ENCODE results near the gene XRCC6. TPM values are rescaled to one million over a fixed set of nuclear protein-coding genes. Genes with fewer than 3 reads are reported as not detected.

XRCC6 gene
- total and polyA plus RNA-seq, 9 of the 15 experiments (the other 6 are each of a cell fraction or from before 2014, with no cell fraction given) = 151 to 440 (median 318) TPM

GRCh38 chr22:41650229-41650628 is 29.1 kb downstream of the XRCC6 start:
- no peak overlapping the region for H3K4me2 ChIP-seq (ENCODE audit: insufficient read depth, low read length)
- H3K4me3 ChIP-seq = no peak overlapping the region
- H3K79me2 ChIP-seq (ENCODE audit: control insufficient read depth, insufficient read depth, low read length) = peaks cover 3% of the 10 kb centered on the region; the same call in 2 of the 3 replicates
- H3K36me3 ChIP-seq (ENCODE audit: control insufficient read depth, insufficient read depth, low read length) = peaks cover 84% of the 10 kb centered on the region
- no peak overlapping the region for H2AFZ ChIP-seq (ENCODE audit: low read depth, low read length)
- WGBS (ENCODE audit: insufficient coverage, low coverage, missing lambda C conversion rate) = 100% methylated on average over 1 of the region's 1 CpG
- DNase-seq (ENCODE audit: extremely low read depth in 1 of 4, low spot score in 3 of 4) = no peak
- H3K27me3 ChIP-seq (ENCODE audit: control insufficient read depth in 2 of 2, insufficient read depth in 2 of 2, low read length in 2 of 2) = no peaks in the 10 kb centered on the region
- no peak for ATAC-seq
- intact Hi-C loops (cut with micrococcal nuclease) (no loop called here), in situ Hi-C loops (cut with MboI) (no loop called here)
- TF ChIP-seq TAF15 (IDR thresholded peaks at IDR 0.05; ENCODE audit: low read depth, low read length) (no peak), ATF4 (CRISPR knock-in tag; IDR thresholded peaks at IDR 0.05) (no peak), ATF1 (CRISPR knock-in tag; IDR thresholded peaks at IDR 0.05) (no peak), ATF1 (tag; IDR thresholded peaks at IDR 0.05) (no peak), ZFX (CRISPR knock-in tag; IDR thresholded peaks at IDR 0.05) (no peak), CBX3 (IDR thresholded peaks at IDR 0.05; ENCODE audit: borderline replicate concordance in 1 of 2, low read length in 2 of 2) (no peak), NBN (IDR thresholded peaks at IDR 0.05; ENCODE audit: low read depth) (no peak), YY1 (IDR thresholded peaks at IDR 0.05; ENCODE audit: borderline replicate concordance in 1 of 3, control insufficient read depth in 1 of 3, extremely low read depth in 1 of 3, insufficient read depth in 3 of 3, insufficient read length in 1 of 3, insufficient replicate concordance in 2 of 3, low read depth in 1 of 3, low read length in 2 of 3) (no peak), ZNF551 (CRISPR knock-in tag; IDR thresholded peaks at IDR 0.05) (no peak), ZNF3 (CRISPR knock-in tag; IDR thresholded peaks at IDR 0.05) (no peak), SUPT5H (IDR thresholded peaks at IDR 0.05) (no peak), KDM4B (IDR thresholded peaks at IDR 0.05; ENCODE audit: borderline replicate concordance in 2 of 2, low read depth in 1 of 2) (no peak), ARID3B (CRISPR knock-in tag; IDR thresholded peaks at IDR 0.05; ENCODE audit: borderline replicate concordance) (no peak), USF2 (CRISPR knock-in tag; IDR thresholded peaks at IDR 0.05) (no peak), GATAD2B (IDR thresholded peaks at IDR 0.05; ENCODE audit: borderline replicate concordance) (no peak), ADNP (tag; IDR thresholded peaks at IDR 0.05) (no peak), NUFIP1 (IDR thresholded peaks at IDR 0.05; ENCODE audit: partially characterized antibody) (no peak), ZBTB26 (CRISPR knock-in tag; IDR thresholded peaks at IDR 0.05) (no peak)
- BruUV-seq (replicated peaks) = no TSS peak
- CTCF ChIA-PET (ENCODE audit: low intra/inter-chr PET ratio) = no interaction called here
- POLR2A ChIA-PET = interaction anchor here (0.6 kb wide), 1 partner anchor 83 kb away, joined by 3 read pairs; no protein-coding TSS in a partner anchor
- no peak overlapping the region for H3K9ac ChIP-seq (ENCODE audit: insufficient read depth in 1 of 2, low read depth in 2 of 2, low read length in 2 of 2)
- no peaks in the 10 kb centered on the region for H4K20me1 ChIP-seq (replicated peaks; ENCODE audit: control insufficient read depth, insufficient read depth, low read length)
- FAIRE-seq = no peak
- no peaks in the 10 kb centered on the region for H3K9me1 ChIP-seq (ENCODE audit: control insufficient read depth, insufficient read depth, low read length)
- no peak overlapping the region for H3K27ac ChIP-seq (ENCODE audit: extremely low read depth, low read depth, low read length)
- H3K9me3 ChIP-seq (replicated peaks; ENCODE audit: control insufficient read depth, insufficient read depth, low read depth, low read length) = no peaks in the 10 kb centered on the region
- H3K4me1 ChIP-seq (replicated peaks in 1 of 2; ENCODE audit: control insufficient read depth in 2 of 2, insufficient read depth in 2 of 2, low read length in 2 of 2) = no peaks in the 10 kb centered on the region

Measured in K562 (cell line).